Endothelial cell of umbilical vein (primary cell): ENCODE measurements around the gene CDK5.

Experiments
- CTCF ChIP-seq, 2 donors: IDR thresholded peaks; 1 replicate in 1 of 2; 2 replicates in 1 of 2; pipeline ENCODE4 v1.5.1; 2011; ENCODE audit warnings: low read length in 2 of 2, mild to moderate bottlenecking in 2 of 2, moderate library complexity in 2 of 2, control low read depth in 1 of 2, inconsistent platforms in 1 of 2, low read depth in 1 of 2; ENCODE audit not compliant: insufficient read depth in 1 of 2; ENCODE audit errors: extremely low read depth in 1 of 2
- EZH2 ChIP-seq: IDR thresholded peaks from 2 replicates; pipeline ENCODE4 v1.6.1; 2012; ENCODE audit warnings: borderline replicate concordance, low read depth, mild to moderate bottlenecking, moderate library complexity, low read length, inconsistent platforms; ENCODE audit not compliant: severe bottlenecking
- JUN ChIP-seq: IDR thresholded peaks from 2 replicates; pipeline ENCODE4 v1.6.1; 2011; ENCODE audit warnings: borderline replicate concordance, low read depth; ENCODE audit not compliant: insufficient read length, insufficient read depth
- MAX ChIP-seq: IDR thresholded peaks from 2 replicates; pipeline ENCODE4 v1.6.1; 2011; ENCODE audit not compliant: insufficient read depth, insufficient read length
- POLR2A ChIP-seq: IDR thresholded peaks from 2 replicates; pipeline ENCODE4 v1.6.1; 2012; ENCODE audit warnings: low read depth, mild to moderate bottlenecking, control low read depth, low read length

GRCh38 chr7:151068069-151068773 is 10.5 kb upstream of the CDK5 start:
- TF ChIP-seq CTCF (IDR thresholded peaks at IDR 0.05; ENCODE audit: extremely low read depth in 1 of 2, insufficient read depth in 1 of 2, low read depth in 1 of 2, low read length in 2 of 2), result no peak
- no peak for TF ChIP-seq JUN
- no peak for TF ChIP-seq MAX
- no peak for TF ChIP-seq POLR2A
- TF ChIP-seq EZH2, result no peak
